Left kidney (tissue), 2 donors: ENCODE measurements around the gene ABCF2. TPM values are rescaled to one million over a fixed set of nuclear protein-coding genes. Genes with fewer than 3 reads are reported as not detected.

Experiments
- DNase-seq: peaks from one replicate; pipeline ENCODE4 v3.0.0-alpha.2; 2013
- polyA plus RNA-seq: library from polyadenylated mRNA; unstranded; fragments of 120-200 nt; gene quantifications from one replicate; pipeline ENCODE4 v1.2.1, GENCODE V29; 2013; ENCODE audit not compliant: insufficient read length

The ABCF2 gene
- polyA plus RNA-seq, 1 donor, result 24.6 TPM

DNA sequence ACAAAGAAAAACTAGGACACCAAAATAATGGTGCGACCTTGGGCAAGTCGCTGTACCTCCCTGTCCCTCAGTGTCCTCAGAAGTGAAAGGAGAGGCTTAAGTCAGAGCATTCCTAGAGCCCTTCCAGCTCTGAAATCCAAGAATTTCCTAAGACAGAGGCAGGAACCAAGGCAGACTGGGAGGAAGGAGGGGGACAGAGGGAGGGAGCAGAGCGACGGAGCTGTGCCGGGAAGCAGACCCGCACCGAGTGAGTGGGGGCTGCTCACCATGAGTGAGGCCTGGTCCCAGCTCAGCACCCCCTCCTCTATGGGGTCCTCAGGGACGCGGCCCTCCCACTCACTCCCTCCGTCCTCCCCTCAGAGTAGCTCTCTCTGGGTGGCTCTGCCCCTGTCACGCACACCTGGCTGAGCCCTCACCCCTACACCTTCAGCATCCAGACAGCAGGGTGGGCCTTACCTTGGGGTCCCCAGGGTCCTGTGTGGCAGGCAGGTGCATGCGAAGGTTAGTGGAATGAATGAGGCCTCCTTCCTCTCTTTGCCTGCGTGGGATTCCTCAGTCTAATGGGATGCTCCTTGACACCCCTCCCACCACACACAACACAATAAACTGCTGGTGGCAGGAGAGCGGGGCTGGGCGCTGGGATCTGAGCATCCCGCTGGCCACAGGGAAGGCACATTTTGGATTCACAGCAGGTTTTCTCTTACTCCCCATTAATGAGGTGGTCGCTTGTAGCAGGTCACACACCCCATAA is 26.1 kb upstream of the ABCF2 start:
- DNase-seq, result no peak

DNA sequence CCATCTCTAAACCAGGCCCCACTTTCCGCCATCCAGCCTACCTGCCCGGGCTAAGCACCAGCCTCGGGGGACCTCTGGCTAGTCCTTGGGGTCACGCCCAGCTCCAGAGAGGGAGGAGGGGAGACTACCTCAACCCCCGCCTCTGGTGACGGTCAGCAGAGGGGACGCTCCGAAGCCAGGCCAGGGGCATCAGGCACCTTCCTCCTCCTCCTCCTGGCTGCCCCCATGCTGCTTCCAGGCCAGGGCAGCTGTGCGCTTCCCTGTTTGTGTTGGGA is 25.5 kb upstream of the ABCF2 start:
- DNase-seq, result no peak

DNA sequence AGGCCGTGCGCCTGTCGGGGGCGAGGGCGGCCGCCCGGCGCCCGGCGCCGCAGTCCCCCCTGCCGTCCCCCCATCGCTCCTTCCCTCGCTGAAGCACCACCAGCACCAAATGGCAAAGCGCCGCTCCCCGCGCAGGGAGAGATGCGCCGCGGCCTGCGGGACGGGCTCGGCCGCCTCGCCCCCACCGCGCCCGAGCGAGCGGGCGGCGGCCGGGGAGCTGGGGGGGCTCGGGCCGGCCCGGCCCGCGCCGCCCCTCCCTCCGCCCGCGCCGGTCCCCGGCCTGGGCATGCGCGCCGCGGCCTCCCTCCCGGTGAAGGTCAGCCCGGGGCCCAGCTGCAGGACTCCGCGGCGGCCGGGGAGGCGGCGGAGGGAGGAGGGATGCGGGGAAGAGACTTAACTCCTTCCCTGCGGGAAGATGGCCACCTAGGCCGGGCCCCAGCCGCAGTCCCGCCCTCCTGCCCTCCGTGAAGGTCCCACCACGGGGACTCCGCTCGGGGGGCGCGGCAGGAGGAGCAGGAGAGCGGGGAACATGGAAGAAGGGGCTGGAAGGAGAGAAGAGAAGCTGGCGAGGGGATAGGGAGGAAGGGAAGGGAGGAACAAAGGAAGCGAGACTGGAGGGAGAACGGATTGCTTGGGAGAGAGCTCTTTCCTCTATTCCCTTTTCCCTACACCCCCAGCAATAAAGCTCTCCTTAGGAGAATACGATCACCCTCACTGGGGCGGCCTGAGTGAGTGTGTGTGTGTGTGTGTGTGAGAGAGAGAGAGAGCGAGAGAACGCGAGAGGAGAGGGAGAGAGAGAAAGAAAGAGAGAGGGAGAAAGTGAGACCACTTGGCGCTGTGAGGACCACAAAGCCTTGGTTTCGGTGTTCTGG is 24.9 kb upstream of the ABCF2 start:
- DNase-seq, result peak; percentile 74

DNA sequence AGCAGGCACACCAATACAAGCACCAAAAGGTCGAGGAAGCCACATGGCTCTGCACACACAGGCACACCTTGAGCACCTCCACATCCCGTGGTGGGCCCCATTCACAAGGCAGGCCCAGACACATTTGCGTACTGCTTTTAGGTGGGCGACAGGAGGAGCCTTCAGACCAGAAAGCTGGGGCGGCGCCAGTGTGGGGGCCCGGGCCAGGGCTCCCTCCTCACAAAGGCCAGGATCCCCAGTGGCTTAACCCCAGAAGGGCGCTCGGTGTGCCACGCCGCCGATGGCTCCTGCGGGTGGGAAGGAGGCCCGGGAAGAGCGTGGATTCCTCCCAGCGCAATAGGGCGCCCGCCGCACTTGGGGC is 24.3 kb upstream of the ABCF2 start:
- DNase-seq, result no peak

DNA sequence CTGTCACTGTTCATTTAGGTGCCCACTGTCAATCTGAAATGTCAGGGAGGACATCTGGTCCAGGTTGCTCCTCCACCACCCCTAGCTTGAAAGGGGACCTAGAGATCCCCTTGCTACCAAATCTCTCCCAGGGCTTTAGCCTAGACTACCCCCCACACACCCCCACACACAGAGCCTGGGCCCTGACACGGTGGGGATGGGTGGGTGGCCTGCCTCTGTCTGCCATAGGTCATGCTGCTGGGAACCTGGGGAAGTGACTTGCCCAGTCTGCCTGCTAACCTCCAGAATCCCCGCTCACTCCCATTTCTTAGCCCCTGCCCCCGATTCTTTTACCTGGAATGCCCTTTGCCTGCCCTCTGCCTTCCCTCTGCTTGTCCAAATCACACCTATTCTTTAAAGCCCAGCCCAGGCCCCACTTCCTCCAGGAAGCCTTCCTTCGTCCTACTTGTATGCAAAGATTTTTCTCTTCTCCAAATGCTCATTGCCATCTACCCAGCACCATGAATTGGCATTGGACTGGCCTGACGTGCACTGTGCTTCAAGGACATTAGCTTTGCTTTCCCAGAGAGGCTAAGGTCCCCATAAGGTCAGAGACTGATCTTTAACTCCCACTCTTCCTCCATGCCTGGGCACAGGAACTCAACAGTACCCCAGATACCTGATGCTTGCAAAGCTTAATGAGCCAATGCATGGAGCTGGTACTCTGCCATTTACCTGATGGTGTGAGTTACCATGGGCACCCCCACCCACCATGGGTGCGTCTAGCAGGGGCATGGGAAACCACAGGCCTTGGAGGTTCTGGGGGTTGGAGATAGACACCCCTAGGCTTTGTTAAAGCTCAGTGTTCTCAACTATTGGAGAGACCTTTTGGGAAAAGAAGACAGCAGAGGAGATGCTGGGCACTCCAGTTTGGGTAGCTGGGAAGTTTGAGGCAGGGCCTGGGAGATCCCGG is 23.5 kb upstream of the ABCF2 start:
- DNase-seq, result no peak

DNA sequence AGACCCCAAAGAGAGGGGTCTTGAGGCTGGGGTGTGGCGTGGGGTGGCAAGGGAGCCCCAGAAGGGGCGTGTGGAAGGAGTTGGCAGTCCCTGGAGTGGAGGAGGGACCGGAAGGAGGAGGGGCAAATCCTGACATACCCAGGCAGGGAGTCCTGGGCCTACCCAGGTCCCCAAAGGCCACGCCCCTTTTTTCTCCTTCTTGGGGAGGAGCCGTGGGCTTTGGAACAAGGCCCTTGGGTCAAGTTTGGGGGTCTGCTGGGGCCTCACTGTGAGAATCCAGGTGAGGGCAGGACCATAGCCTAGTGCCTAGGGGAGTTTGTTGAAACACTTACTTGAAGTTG is 22.7 kb upstream of the ABCF2 start:
- no peak for DNase-seq

DNA sequence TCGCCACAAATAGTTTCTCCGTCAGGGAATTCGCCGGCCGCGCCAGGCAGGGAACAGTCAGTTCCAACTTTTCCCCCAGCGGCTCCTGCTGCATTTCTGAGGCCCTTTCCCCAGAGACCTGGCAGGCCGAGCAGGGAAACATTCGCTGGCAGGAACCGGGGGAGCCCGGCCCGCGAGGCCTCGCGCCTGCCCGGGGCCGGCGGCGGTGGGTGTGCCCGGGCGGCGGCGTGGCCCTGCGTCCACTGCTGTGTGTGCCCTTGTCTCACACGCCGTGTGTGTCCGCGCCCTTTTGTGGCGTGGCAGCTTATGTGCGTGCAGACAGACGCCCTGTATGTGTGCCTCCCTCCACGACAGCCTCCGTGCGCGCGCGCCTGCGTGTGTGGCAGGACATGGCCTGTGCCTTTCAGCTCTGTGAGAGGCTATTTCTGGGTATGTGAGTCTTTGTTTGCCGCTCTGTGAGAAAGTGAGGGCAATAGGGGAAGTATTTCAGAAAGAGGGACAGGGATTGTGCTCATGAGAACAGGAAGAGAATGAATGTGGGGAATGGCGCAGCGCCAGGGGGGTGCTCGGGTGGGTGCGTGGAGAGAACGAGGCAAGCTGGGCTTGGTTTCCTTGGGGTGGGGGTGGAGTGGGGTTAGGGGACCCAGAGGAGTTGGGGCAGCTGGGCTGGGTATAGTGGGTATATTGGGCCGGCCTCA is 22.2 kb upstream of the ABCF2 start:
- no peak for DNase-seq

DNA sequence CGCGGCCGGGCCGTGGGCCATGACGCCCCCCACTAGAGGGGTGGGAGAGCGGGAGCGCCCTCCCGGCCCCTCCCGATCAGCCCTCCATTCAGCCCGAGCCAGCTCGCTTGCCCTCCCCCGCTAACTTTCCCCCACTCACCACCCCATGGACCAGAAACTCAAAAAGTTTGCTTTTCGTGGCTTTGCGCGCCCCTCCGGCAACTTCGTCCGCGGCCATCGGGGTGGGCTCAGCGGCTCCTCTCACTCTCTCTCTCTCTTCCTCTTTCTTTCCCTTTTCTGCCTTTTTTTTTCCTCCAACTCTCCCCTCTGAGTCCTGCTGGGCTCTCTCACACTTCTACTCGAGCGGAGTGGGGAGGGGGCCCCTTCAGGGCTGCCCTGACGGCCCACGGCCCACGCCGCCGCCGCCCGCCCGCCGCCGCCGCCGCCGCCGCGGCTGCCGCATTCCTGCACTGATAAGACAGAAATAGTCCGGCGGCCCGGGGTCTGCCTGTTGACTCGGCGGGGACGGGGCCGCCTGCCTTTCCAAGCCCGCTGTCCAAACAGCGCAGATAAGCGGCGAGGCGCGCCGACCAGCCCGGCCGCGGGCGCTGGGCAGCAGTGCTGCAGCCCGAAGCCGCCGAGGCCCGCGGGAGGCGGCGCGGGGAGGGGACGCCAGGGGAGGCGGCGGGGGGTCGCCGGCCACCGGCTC is 21.5 kb upstream of the ABCF2 start, which contains the start of gene SMARCD3:
Gene SMARCD3 (minus strand): TSS at position 349 of the 688 bp plus-strand sequence. CDS start 132 bp downstream, at position 217.
- DNase-seq, result peak; percentile 75

DNA sequence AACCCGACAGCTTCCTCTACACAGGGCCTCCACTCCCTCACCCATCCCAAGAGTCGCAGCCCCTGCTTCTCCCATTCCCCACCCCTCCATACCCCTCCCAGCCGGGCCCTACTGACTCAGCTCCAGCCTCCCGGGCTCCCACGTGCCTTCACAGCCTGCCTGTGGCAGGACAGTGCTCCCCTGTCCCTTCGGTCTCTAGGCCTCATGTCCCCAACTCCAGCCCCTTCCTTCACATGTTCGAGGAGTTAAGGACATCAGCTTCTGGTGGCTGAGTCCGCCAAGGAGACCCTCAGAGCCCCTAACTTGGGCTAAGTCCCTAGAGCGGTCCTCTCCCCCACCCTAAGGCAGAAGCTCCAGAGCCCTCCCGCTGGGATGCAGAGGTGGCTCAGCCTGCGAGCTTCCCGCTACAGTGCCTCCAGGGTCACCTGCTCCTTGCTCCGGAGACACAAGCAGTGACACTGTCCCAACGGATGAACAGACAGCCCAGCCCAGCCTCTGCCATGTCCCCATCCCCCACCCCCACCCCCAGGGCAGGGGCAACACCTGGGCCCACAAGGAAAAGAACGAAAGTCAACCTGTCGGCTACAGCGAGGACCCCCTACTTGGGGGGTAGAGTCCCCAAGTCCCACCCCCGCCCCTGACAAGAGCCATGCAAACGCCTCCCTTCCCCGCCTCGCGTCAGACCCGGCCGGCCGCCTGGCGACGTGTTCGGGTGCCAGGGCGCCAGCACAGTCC is 20.8 kb upstream of the ABCF2 start:
- DNase-seq, result no peak

DNA sequence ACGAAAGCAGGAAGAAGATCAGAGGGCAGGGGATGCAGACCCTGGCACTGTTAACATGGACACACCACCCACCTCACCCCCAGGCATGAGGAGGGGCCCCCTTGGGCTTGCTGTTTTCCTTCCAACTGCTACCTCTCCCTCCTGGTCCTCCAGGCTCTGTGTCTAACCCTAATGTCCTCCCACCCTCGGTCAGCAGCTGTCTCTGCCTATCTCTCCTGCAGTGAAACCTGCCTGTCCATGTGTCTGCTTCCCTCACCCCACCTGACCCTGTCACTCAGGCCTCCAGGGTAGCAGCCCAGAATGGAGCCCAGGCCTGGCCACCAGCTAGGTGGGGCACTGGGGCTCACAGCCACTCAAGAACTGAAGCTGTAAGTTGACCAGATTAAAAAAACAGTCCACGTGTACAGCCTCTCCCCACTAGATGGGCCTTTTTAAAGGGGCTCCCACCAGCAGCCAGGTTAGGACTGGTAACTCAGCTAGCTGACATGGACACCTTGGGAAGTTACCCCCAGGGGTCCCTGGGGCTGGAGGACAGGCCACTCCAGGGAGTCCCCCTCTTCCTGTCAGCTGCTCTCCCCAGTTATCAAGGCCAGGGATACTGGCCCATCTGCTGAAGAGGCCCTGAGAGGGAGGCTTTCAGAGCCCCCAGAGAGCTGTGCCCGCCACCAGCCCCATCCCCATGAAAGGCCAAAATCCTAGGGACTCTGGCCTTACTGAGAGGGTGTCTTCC is 20.0 kb upstream of the ABCF2 start:
- DNase-seq, result no peak

DNA sequence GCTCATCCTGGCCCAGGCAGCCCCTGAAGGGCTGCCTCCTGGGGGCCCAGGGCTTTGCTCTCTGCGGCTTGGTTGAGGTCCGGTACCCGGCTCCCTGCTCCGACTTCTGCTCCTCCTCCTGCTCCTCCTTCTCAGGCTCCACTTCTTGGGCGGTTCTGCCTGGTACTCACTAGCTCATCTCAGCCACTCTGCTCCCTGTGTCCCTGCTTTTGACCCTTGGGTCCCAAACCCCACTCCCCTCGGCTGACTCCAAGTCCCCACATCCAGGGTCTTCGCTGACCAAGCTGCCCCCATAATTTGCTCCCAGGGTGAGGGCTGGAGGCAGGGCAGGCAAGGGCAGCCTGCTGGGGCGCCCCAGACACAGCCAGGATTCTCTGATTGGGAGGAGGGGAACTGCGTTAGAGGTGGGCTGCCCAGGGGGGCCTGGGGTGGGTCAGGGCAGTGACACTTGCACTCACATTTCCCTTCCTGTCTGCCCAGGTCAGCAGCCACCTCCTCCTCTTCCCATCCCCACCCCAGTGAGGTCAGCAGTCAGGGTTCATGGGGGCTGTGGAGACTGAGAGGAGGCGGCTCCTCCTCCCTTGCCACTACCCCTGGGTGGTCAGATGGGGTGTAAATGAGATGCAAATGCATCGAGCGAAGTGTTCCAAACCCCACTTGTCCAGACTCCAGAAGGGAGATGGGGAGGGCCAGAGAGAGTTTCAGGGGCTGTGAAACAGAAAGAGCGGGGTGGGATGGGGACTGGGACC is 19.3 kb upstream of the ABCF2 start:
- DNase-seq, result no peak

DNA sequence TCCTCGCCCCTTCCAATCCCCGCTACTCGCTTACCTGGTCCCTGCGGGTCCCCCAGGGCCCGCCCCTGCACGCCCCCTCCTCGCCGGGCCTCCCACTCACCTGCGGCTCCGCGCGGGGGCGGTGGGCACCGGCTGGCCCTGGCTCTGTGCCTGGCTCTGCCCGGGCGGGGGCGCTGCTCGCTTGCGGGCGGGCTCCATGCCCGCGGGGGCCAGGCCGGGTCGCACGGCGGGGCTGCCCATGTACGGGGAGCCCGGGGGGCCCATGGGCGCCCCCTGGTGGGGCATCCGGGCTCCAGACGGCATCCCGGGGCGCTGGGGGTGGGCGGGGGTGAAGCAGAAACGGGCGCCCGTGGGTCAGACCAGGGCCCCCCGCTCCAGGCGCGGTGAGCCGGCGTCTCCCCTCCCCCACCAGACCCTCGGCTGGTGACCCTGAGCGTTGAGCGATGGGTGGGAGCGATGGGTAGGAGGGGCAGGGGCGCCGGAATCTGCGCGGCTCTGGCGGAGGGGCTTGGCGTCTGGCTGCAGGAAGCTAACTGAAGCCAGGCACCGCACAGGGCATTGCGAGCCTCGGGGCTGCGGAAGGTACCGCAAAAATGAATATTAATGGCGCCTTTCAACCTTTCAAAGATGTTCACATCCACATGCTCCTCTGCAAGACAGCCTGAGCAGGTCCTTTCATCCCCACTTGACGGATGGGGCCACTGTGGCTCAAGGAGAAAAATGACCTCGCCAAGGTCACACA is 18.5 kb upstream of the ABCF2 start:
- peak; percentile 58 for DNase-seq

DNA sequence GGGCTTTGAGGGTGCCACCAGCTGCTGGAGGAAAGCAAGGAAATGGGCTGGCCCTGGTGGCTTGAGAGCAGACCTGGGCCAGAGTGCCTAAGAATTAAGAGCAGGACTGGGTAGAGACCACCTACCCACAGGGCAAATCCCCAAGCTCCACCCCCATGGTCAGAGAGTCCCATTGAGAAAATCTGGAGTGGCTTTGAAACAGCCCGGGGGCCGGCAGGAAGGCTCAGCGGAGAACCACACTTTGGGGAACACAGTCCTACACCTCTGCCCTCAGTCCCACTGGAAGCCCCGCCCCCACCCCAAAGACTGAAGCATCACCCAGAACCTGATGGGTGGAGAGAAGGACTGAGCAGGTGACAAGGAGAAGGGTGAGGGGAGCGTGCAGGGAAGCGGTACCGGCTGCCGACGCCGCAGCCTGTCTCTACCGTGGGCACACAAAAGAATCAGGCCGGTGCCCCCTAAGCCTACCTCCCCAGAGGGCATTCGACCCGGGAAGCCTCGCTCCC is 17.9 kb upstream of the ABCF2 start:
- no peak for DNase-seq

DNA sequence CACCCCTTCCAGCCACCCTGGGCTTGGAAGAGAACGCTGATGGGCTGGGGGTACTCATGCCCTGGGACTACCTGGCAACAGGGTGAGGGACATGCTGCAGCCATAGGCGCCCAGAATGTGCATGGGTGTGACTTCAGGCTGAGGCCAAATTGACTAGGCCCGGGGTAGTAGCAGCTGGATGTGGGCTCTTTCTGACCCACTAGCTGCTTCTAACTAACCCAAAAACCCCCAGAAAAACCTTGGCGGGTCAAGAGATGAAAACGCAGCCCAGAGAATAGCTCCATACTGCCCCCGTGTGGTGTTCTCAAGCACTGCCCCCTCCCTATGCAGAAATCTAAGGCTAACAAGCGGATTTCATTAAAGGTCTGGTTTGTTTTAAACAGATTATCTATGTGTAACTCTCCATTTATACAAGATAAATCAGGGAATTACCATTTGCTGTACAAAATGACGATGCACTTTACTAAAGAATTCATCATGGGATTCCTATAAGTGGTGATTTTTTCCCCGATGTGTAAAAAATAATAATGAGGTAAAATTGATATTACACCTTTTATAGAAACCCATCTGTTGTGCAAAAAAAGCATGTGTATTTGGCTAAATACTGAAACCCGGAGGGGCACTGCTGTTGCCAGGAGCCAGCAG is 17.3 kb upstream of the ABCF2 start:
- no peak for DNase-seq

DNA sequence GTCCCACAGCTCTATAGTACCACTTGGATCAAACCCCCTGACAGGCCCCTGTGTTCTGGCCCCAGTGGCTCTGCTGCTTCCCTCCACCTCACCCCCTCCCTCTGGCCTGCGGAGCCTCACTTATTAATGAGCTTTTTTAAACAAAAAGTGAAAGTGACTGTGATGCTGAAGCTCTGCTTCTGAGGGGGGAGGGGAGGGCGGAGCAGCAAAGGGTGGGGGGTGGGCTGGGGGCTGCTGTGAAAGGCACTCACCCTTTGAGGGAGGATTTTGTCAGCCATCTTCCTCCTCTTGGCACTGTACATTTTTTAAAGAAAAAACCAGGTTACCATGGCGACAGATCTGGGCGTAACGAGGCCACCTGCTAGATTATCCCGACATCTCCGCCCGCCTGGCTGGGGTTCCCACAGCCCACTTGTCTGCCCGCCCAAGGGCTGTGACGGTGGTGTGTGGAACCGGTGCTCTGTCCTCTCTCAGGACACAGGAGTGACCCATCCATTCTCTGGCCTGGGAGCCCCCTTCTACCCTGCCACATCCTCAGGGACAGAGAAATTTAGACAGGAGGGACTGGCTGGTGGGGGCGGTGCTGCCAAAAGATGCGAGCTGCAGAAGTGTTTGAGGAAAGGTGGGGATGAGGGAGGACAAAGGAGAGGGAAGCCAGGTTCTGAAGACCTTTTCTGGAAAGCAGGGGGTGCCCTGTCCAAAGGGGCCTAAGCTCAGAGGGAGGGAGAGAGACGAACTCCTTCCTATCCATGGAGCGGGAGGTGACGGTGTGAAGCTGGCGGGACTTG is 16.6 kb upstream of the ABCF2 start:
- DNase-seq, result no peak

DNA sequence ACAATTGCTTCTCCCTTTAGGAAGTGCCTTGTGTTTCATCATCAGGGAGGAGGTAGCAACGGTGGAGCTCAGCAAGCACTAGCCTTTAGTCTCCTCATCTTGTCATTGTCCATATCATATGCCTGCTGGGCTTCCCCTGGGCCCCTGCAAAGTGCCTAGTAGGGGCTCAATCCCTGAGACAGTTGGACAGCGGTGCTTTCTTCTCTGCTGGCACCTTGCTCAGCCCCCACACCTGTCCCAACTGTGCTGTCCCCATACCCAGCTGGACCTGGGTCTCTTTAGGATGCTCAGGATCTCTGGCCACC is 16.0 kb upstream of the ABCF2 start:
- no peak for DNase-seq
